Caco-2 (cell line): ENCODE results near the gene NBAS. TPM values are rescaled to one million over a fixed set of nuclear protein-coding genes. Genes with fewer than 3 reads are reported as not detected.

Experiments used
- BruUV-seq: library from RNA; stranded (reverse); fragments of 400-500 nt; replicated peaks from 2 replicates; lab custom pipeline; 2021; lab: Mats Ljungman, UMichigan
- CTCF ChIA-PET: fragments of 300-600 bp; sonication (Branson Sonifier 250); formaldehyde crosslinking; loops from one replicate; lab custom pipeline; 2022; ENCODE audit warnings: antibody characterized with exemption; lab: Charles Lee
- POLR2A ChIA-PET: fragments of 300-600 bp; sonication (Branson Sonifier 250); formaldehyde crosslinking; loops from one replicate; lab custom pipeline; 2022; ENCODE audit warnings: antibody characterized with exemption; lab: Charles Lee
- DNase-seq, 2 experiments: peaks; one replicate each; pipeline versions ENCODE4 v3.0.0 to v3.0.0-alpha.2; 2020 to 2022
- H3K27me3 ChIP-seq: replicated peaks from 2 replicates; pipeline ENCODE4 v1.6.0; 2011; ENCODE audit warnings: low read length; ENCODE audit not compliant: control insufficient read depth, insufficient read depth
- H3K36me3 ChIP-seq: 2 replicates; pipeline ENCODE4 v1.5.1; 2011; ENCODE audit warnings: low read length; ENCODE audit not compliant: control insufficient read depth, insufficient read depth
- H3K4me1 ChIP-seq: fragments of 250-450 bp; sonication (Bioruptor Pico); 2 replicates; pipeline ENCODE4 v1.5.1; 2020; ENCODE audit warnings: mild to moderate bottlenecking
- H3K4me3 ChIP-seq: 2 replicates; pipeline ENCODE4 v1.5.1; 2011; ENCODE audit warnings: low read depth, mild to moderate bottlenecking, control low read depth, low read length
- H3K9me3 ChIP-seq: fragments of 250-450 bp; sonication (Bioruptor Pico); 2 replicates; pipeline ENCODE4 v1.5.1; 2020; ENCODE audit warnings: mild to moderate bottlenecking, moderate library complexity
- H3K27ac Mint-ChIP-seq: one replicate; pipeline ENCODE4 v1.8.0; 2022; ENCODE audit warnings: mixed read lengths; ENCODE audit not compliant: unreplicated experiment
- H3K27me3 Mint-ChIP-seq: one replicate; pipeline ENCODE4 v1.8.0; 2022; ENCODE audit warnings: mixed read lengths; ENCODE audit not compliant: insufficient read depth, unreplicated experiment
- H3K36me3 Mint-ChIP-seq: one replicate; pipeline ENCODE4 v1.8.0; 2022; ENCODE audit warnings: mild to moderate bottlenecking, mixed read lengths; ENCODE audit not compliant: insufficient read depth, unreplicated experiment
- H3K4me1 Mint-ChIP-seq: one replicate; pipeline ENCODE4 v1.8.0; 2022; ENCODE audit warnings: low read depth, mixed read lengths; ENCODE audit not compliant: unreplicated experiment
- H3K4me3 Mint-ChIP-seq: one replicate; pipeline ENCODE4 v1.8.0; 2022; ENCODE audit warnings: mild to moderate bottlenecking, moderate library complexity, mixed read lengths; ENCODE audit not compliant: unreplicated experiment
- H3K9me3 Mint-ChIP-seq: one replicate; pipeline ENCODE4 v1.8.0; 2022; ENCODE audit warnings: mixed read lengths; ENCODE audit not compliant: unreplicated experiment
- intact Hi-C: fragments of 100-400 bp; cut with micrococcal nuclease; formaldehyde crosslinking; loops from one replicate; pipeline ENCODE4 v1.10.0; 2022; ENCODE audit not compliant: unreplicated experiment
- total RNA-seq: library from RNA; stranded (reverse); gene quantifications from 2 replicates; pipeline ENCODE4 v1.2.3, GENCODE V29; 2022
- TF ChIP-seq, protein P1 (sequence below), 2 experiments: fragments of 200-600 bp in 1 of 2; IDR thresholded peaks; 1 replicate in 1 of 2; 2 replicates in 1 of 2; pipeline versions ENCODE4 v1.5.1 to v1.8.0; 2011 to 2022; ENCODE audit warnings: antibody characterized with exemption in 1 of 2, control low read depth in 1 of 2, inconsistent platforms in 1 of 2, low read depth in 1 of 2, low read length in 1 of 2, mild to moderate bottlenecking in 1 of 2, moderate library complexity in 1 of 2; ENCODE audit not compliant: insufficient read depth in 1 of 2, severe bottlenecking in 1 of 2, unreplicated experiment in 1 of 2

NBAS gene
- total RNA-seq, 1 experiment from 2014 or later: 31.1 TPM

DNA sequence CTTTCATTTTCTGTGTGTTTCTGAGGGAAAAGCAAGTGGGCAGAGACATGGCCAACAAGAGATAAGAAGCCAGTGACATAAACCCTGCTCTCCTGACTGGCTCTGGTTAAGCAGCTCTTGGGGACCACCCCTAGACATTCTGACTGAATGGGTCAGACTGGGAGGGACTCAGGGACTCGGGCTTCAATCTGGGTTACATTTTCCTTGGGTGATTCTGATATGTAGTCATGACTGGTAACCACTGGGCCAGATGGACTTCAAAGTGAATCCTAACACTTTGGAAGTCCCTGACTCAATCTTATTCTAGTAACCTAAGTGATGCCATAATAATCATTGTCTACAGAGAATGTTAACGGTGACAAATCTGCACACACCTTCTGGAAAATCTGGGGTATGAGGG lies 397.8 kb downstream of the NBAS start:
- CTCF ChIA-PET: interaction anchor here (0.7 kb wide), 1 partner anchor 55 kb away, joined by 3 read pairs; no protein-coding TSS in a partner anchor
- no TSS peak for BruUV-seq
- intact Hi-C loops: loop anchor here (10.0 kb wide), 1 partner anchor 259 kb away; no protein-coding TSS in a partner anchor

DNA sequence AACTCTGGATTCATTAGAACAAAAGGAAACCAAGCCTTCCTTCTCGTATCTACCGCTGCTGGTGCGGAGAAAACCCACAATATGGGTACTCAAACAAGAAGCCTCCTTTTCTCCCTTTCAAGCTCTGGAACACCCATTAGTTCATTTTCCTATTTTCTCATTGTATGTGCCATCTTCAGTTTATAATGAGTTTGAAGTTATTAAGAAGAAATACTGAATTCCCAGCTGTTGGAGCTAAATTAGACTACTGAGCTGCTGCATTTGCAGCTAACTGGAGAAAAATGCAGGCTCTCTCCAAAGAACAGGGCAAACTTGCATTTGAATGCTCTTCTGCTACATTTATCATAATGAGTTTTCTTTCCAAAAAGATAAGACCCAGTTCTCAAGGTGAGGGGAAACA lies 398.5 kb downstream of the NBAS start:
- Mint-ChIP-seq H3K36me3 (peaks cover 10% of the 10 kb centered on the region), H3K27me3 (no peaks in the 10 kb centered on the region), H3K4me3 (no peak overlapping the region), H3K4me1 (no peaks in the 10 kb centered on the region), H3K27ac (no peak overlapping the region), H3K9me3 (no peaks in the 10 kb centered on the region)
- ChIA-PET CTCF (no interaction called here), POLR2A (interaction anchor here (0.6 kb wide), 1 partner anchor 199 kb away, joined by 3 read pairs; no protein-coding TSS in a partner anchor)
- Histone ChIP-seq H3K27me3 (no peaks in the 10 kb centered on the region), H3K4me3 (no peak overlapping the region), H3K9me3 (no peaks in the 10 kb centered on the region), H3K4me1 (no peaks in the 10 kb centered on the region), H3K36me3 (no peaks in the 10 kb centered on the region)
- intact Hi-C loops: loop anchor here (10.0 kb wide), 1 partner anchor 258 kb away; no protein-coding TSS in a partner anchor
- DNase-seq: no peak
- BruUV-seq: no TSS peak
- TF ChIP-seq, protein P1, sequence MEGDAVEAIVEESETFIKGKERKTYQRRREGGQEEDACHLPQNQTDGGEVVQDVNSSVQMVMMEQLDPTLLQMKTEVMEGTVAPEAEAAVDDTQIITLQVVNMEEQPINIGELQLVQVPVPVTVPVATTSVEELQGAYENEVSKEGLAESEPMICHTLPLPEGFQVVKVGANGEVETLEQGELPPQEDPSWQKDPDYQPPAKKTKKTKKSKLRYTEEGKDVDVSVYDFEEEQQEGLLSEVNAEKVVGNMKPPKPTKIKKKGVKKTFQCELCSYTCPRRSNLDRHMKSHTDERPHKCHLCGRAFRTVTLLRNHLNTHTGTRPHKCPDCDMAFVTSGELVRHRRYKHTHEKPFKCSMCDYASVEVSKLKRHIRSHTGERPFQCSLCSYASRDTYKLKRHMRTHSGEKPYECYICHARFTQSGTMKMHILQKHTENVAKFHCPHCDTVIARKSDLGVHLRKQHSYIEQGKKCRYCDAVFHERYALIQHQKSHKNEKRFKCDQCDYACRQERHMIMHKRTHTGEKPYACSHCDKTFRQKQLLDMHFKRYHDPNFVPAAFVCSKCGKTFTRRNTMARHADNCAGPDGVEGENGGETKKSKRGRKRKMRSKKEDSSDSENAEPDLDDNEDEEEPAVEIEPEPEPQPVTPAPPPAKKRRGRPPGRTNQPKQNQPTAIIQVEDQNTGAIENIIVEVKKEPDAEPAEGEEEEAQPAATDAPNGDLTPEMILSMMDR (IDR thresholded peaks at IDR 0.05; ENCODE audit: insufficient read depth in 1 of 2, low read depth in 1 of 2, low read length in 1 of 2, severe bottlenecking in 1 of 2, unreplicated experiment in 1 of 2): no peak

More for the DNA sequence above, 397.8 kb downstream of the NBAS start:
- Histone ChIP-seq H3K4me1 (no peaks in the 10 kb centered on the region), H3K4me3 (no peak overlapping the region), H3K36me3 (no peaks in the 10 kb centered on the region), H3K27me3 (no peaks in the 10 kb centered on the region), H3K9me3 (no peaks in the 10 kb centered on the region)
- H3K27ac Mint-ChIP-seq: no peak overlapping the region
- peaks cover 6% of the 10 kb centered on the region for H3K9me3 Mint-ChIP-seq
- no peaks in the 10 kb centered on the region for H3K27me3 Mint-ChIP-seq
- TF ChIP-seq, protein P1 (IDR thresholded peaks at IDR 0.05; ENCODE audit: insufficient read depth in 1 of 2, low read depth in 1 of 2, low read length in 1 of 2, severe bottlenecking in 1 of 2, unreplicated experiment in 1 of 2): no peak
- H3K36me3 Mint-ChIP-seq: peaks cover 10% of the 10 kb centered on the region
- DNase-seq: no peak
- H3K4me1 Mint-ChIP-seq: no peaks in the 10 kb centered on the region
- H3K4me3 Mint-ChIP-seq: no peak overlapping the region
- POLR2A ChIA-PET: no interaction called here

DNA sequence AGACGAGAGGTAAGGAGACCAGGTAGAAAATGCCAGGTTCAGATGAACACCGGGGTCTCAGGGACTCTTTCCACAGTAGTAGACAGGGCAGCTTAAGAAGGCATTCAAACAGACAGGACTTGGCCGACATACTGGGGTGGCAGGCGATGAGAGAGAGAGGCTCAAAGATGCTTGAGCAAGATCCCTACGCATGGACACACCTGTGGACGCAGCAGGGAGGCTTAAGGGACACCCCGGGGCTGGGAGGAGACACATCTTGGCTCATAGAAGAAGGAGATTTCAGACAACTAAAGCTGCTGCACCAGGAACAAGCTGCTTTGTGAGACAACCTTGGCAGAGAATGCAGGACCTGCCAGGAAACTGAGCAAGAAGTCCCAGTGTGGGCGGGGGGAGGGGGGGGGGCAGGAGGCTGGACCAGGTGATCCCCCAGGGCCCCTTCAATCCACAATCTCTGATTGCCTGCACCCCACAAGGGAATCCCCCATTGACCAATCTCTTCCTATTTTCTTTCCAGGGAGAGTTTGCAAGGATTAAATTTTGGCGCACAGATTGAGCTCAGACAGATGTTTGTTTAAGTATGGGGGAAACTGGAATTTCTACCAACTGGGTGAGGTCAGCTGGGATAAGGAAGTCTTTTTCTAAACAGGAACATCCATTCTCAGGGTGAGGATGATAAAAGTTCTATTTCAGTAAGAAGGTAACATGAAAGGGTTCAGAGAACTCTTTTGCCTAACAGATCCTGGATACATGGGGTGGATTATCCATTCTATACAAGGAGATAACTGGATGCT lies 400.7 kb downstream of the NBAS start:
- intact Hi-C loops: loop anchor here (10.0 kb wide), 1 partner anchor 256 kb away; no protein-coding TSS in a partner anchor
- H3K4me3 Mint-ChIP-seq: no peak overlapping the region
- ChIA-PET CTCF (interaction anchor here (0.6 to 0.7 kb wide), 2 partner anchors 365 to 417 kb away, joined by 3 to 5 read pairs; no protein-coding TSS in a partner anchor), POLR2A (no interaction called here)
- peaks cover 10% of the 10 kb centered on the region for H3K36me3 Mint-ChIP-seq
- no peak for DNase-seq
- Histone ChIP-seq H3K4me3 (no peak overlapping the region), H3K4me1 (no peaks in the 10 kb centered on the region), H3K36me3 (no peaks in the 10 kb centered on the region), H3K27me3 (no peaks in the 10 kb centered on the region), H3K9me3 (no peaks in the 10 kb centered on the region)
- no peak overlapping the region for H3K27ac Mint-ChIP-seq
- TF ChIP-seq, protein P1 (IDR thresholded peaks at IDR 0.05; ENCODE audit: insufficient read depth in 1 of 2, low read depth in 1 of 2, low read length in 1 of 2, severe bottlenecking in 1 of 2, unreplicated experiment in 1 of 2): no peak
- H3K9me3 Mint-ChIP-seq: no peaks in the 10 kb centered on the region
- H3K4me1 Mint-ChIP-seq: no peaks in the 10 kb centered on the region
- no peaks in the 10 kb centered on the region for H3K27me3 Mint-ChIP-seq
- no TSS peak for BruUV-seq
